Astrocyte (in vitro differentiated cells and primary cell): Measurements from ENCODE around the gene PLPP3.

Experiments
- CTCF ChIP-seq: IDR thresholded peaks from 2 replicates; pipeline ENCODE4 v1.5.1; 2011; ENCODE audit warnings: low read depth, mild to moderate bottlenecking, inconsistent platforms, low read length, moderate library complexity; ENCODE audit not compliant: insufficient read depth
- EZH2 ChIP-seq: IDR thresholded peaks from 2 replicates; pipeline ENCODE4 v1.6.1; 2012; ENCODE audit warnings: mild to moderate bottlenecking, low read length, inconsistent platforms; ENCODE audit not compliant: insufficient read depth

- no peak for TF ChIP-seq CTCF
- TF ChIP-seq EZH2, result no peak
Observed at GRCh38 chr1:56481140-56481694, 98.1 kb downstream of the PLPP3 start.
